GM12864 (cell line): ENCODE data around the gene PTPRG.

Experiments
- DNase-seq: peaks from one replicate; pipeline ENCODE4 v3.0.0-alpha.2; 2011; ENCODE audit warnings: low read depth
- H3K4me3 ChIP-seq: 2 replicates; pipeline ENCODE4 v1.5.1; 2011; ENCODE audit warnings: mild to moderate bottlenecking, low read depth, low read length, control low read depth
- CTCF ChIP-seq: IDR thresholded peaks from 2 replicates; pipeline ENCODE4 v1.5.1; 2011; ENCODE audit warnings: low read depth, mild to moderate bottlenecking, moderate library complexity, low read length, control low read depth, inconsistent platforms; ENCODE audit errors: missing control alignments

Gene PTPRG

GRCh38 chr3:62098646-62099365 lies 537.4 kb downstream of the PTPRG start:
- DNase-seq = no peak
- no peak for TF ChIP-seq CTCF
- H3K4me3 ChIP-seq = no peak overlapping the region

GRCh38 chr3:62100282-62100989 lies 539.1 kb downstream of the PTPRG start:
- no peak for TF ChIP-seq CTCF
- H3K4me3 ChIP-seq = no peak overlapping the region
- DNase-seq = no peak

GRCh38 chr3:62101488-62101887 lies 540.1 kb downstream of the PTPRG start:
- no peak for TF ChIP-seq CTCF
- no peak for DNase-seq
- H3K4me3 ChIP-seq = no peak overlapping the region

- TF ChIP-seq CTCF = no peak
- no peak overlapping the region for H3K4me3 ChIP-seq
- no peak for DNase-seq
Measured at GRCh38 chr3:62103531-62103930, 542.2 kb downstream of the PTPRG start.

- H3K4me3 ChIP-seq = no peak overlapping the region
- no peak for DNase-seq
- TF ChIP-seq CTCF = no peak
Measured at GRCh38 chr3:62109534-62109933, 548.2 kb downstream of the PTPRG start.

- DNase-seq = no peak
- TF ChIP-seq CTCF = no peak
- H3K4me3 ChIP-seq = no peak overlapping the region
Measured at GRCh38 chr3:62110443-62111225, 549.3 kb downstream of the PTPRG start.
